H1 (cell line): ENCODE data around the gene ZBTB2.

ENCODE experiments used
- CBX5 ChIP-seq: fragments of 300-800, 300-1000 bp; sonication (generic); IDR thresholded peaks from 2 replicates; pipeline ENCODE4 v1.7.1; 2016; ENCODE audit warnings: antibody characterized with exemption, low read length, low read depth
- CHD2 ChIP-seq: IDR thresholded peaks from 2 replicates; pipeline ENCODE4 v1.6.1; 2012; ENCODE audit warnings: low read length, improper control_type of control experiment
- CTCF ChIP-seq, 3 experiments: IDR thresholded peaks; 1 replicate in 2 of 3; 2 replicates in 1 of 3; pipeline versions ENCODE4 v1.5.1 to v1.6.1; 2011; ENCODE audit warnings: low read length in 3 of 3, mild to moderate bottlenecking in 3 of 3, inconsistent platforms in 2 of 3, low read depth in 1 of 3, moderate library complexity in 1 of 3; ENCODE audit not compliant: insufficient read depth in 1 of 3; ENCODE audit errors: control extremely low read depth in 1 of 3
- E2F6 ChIP-seq: IDR thresholded peaks from 2 replicates; pipeline ENCODE4 v1.6.1; 2012; ENCODE audit warnings: inconsistent platforms
- EZH2 ChIP-seq: fragments of 200-600 bp; sonication (generic); IDR thresholded peaks from 2 replicates; pipeline ENCODE4 v1.7.1; 2012; ENCODE audit warnings: low read depth, mild to moderate bottlenecking, moderate library complexity, low read length, inconsistent platforms; ENCODE audit not compliant: severe bottlenecking
- GTF2F1 ChIP-seq: IDR thresholded peaks from 2 replicates; pipeline ENCODE4 v1.6.1; 2012; ENCODE audit warnings: low read depth, low read length, improper control_type of control experiment, borderline replicate concordance
- HDAC6 ChIP-seq: IDR thresholded peaks from one replicate; pipeline ENCODE4 v1.7.1; 2012; ENCODE audit warnings: low read depth, mild to moderate bottlenecking, inconsistent platforms, low read length, moderate library complexity
- POLR2AphosphoS5 ChIP-seq: IDR thresholded peaks from 2 replicates; pipeline ENCODE4 v1.6.1; 2011; ENCODE audit warnings: low read depth, low read length
- RNF2 ChIP-seq: fragments of 200-900, 300-1000 bp; sonication (generic); IDR thresholded peaks from 2 replicates; pipeline ENCODE4 v1.7.1; 2016; ENCODE audit warnings: borderline replicate concordance, low read depth, mild to moderate bottlenecking, antibody characterized with exemption, low read length; ENCODE audit not compliant: poor library complexity, severe bottlenecking; ENCODE audit errors: missing control alignments
- TAF1 ChIP-seq: IDR thresholded peaks from 2 replicates; pipeline ENCODE4 v1.6.1; 2011; ENCODE audit warnings: mild to moderate bottlenecking, low read depth, low read length
- USF2 ChIP-seq: IDR thresholded peaks from 2 replicates; pipeline ENCODE4 v1.6.1; 2011; ENCODE audit warnings: low read length, improper control_type of control experiment
- ZNF274 ChIP-seq: IDR thresholded peaks from 2 replicates; pipeline ENCODE4 v1.7.0; 2012; ENCODE audit warnings: low read length, borderline replicate concordance; ENCODE audit errors: extremely low read depth

GRCh38 chr6:151374036-151374683 is 17.2 kb downstream of the ZBTB2 start:
- TF ChIP-seq POLR2AphosphoS5 (no peak), HDAC6 (no peak), CBX5 (no peak), E2F6 (no peak), CTCF (IDR thresholded peaks at IDR 0.05; ENCODE audit: control extremely low read depth in 1 of 3, insufficient read depth in 1 of 3, low read depth in 1 of 3, low read length in 3 of 3) (no peak), RNF2 (no peak), GTF2F1 (no peak), CHD2 (no peak), USF2 (no peak), EZH2 (no peak), TAF1 (no peak), ZNF274 (no peak)
